Loucy (cell line): ENCODE results near the gene TMED9.

Experiments used
- H2AFZ ChIP-seq: fragments of 200-600 bp; sonication (generic); 2 replicates; pipeline ENCODE4 v1.6.0; 2016; ENCODE audit warnings: antibody characterized with exemption, mild to moderate bottlenecking, low read length, moderate library complexity
- H3F3A ChIP-seq: fragments of 200-600 bp; 2 replicates; pipeline ENCODE4 v1.6.0; 2016; ENCODE audit warnings: antibody characterized with exemption, low read depth, mild to moderate bottlenecking
- H3K27me3 ChIP-seq: fragments of 200-600 bp; sonication (generic); 2 replicates; pipeline ENCODE4 v1.6.1; 2014; ENCODE audit warnings: low read length, mild to moderate bottlenecking; ENCODE audit not compliant: insufficient read depth, poor library complexity, severe bottlenecking
- H3K36me3 ChIP-seq: fragments of 200-600 bp; sonication (generic); 2 replicates; pipeline ENCODE4 v1.6.1; 2016; ENCODE audit warnings: low read length; ENCODE audit not compliant: insufficient read depth
- H3K4me1 ChIP-seq: fragments of 200-600 bp; sonication (generic); 2 replicates; pipeline ENCODE4 v1.5.1; 2014; ENCODE audit warnings: low read length, mild to moderate bottlenecking; ENCODE audit not compliant: insufficient read depth, poor library complexity, severe bottlenecking
- H3K4me2 ChIP-seq: fragments of 200-600 bp; sonication (generic); 2 replicates; pipeline ENCODE4 v1.6.0; 2014; ENCODE audit warnings: antibody characterized with exemption, low read length, low read depth, mild to moderate bottlenecking; ENCODE audit not compliant: poor library complexity, severe bottlenecking
- H3K4me3 ChIP-seq: fragments of 200-600 bp; sonication (generic); 2 replicates; pipeline ENCODE4 v1.5.1; 2014; ENCODE audit warnings: low read length, mild to moderate bottlenecking, mixed read lengths; ENCODE audit not compliant: poor library complexity, severe bottlenecking
- H3K79me2 ChIP-seq: fragments of 200-600 bp; sonication (generic); 2 replicates; pipeline ENCODE4 v1.6.1; 2014; ENCODE audit warnings: low read length; ENCODE audit not compliant: insufficient read depth
- H3K9ac ChIP-seq: fragments of 200-600 bp; sonication (generic); 2 replicates; pipeline ENCODE4 v1.6.0; 2014; ENCODE audit warnings: mild to moderate bottlenecking, low read depth, low read length, moderate library complexity; ENCODE audit not compliant: poor library complexity, severe bottlenecking
- H3K9me2 ChIP-seq: fragments of 200-600 bp; sonication (generic); replicated peaks from 2 replicates; pipeline ENCODE4 v1.6.1; 2016; ENCODE audit warnings: low read depth, low read length, mixed read lengths
- H3K9me3 ChIP-seq: fragments of 200-600 bp; sonication (generic); 2 replicates; pipeline ENCODE4 v1.6.1; 2014; ENCODE audit warnings: mild to moderate bottlenecking, antibody characterized with exemption, low read length, low read depth; ENCODE audit not compliant: insufficient read depth
- H4K20me1 ChIP-seq: fragments of 200-600 bp; sonication (generic); 2 replicates; pipeline ENCODE4 v1.6.0; 2014; ENCODE audit warnings: antibody characterized with exemption, low read length, mild to moderate bottlenecking; ENCODE audit not compliant: insufficient read depth, poor library complexity, severe bottlenecking
- EZH2phosphoT487 ChIP-seq: fragments of 200-600 bp; IDR thresholded peaks from 2 replicates; pipeline ENCODE4 v1.6.1; 2018; ENCODE audit warnings: antibody characterized with exemption, mild to moderate bottlenecking, moderate library complexity, borderline replicate concordance
- TF ChIP-seq, protein P1 (sequence below): fragments of 200-600 bp; sonication (generic); conservative IDR thresholded peaks from 2 replicates; pipeline ENCODE4 v1.5.1; 2014; ENCODE audit warnings: mild to moderate bottlenecking, antibody characterized with exemption, low read length

TMED9 gene

DNA sequence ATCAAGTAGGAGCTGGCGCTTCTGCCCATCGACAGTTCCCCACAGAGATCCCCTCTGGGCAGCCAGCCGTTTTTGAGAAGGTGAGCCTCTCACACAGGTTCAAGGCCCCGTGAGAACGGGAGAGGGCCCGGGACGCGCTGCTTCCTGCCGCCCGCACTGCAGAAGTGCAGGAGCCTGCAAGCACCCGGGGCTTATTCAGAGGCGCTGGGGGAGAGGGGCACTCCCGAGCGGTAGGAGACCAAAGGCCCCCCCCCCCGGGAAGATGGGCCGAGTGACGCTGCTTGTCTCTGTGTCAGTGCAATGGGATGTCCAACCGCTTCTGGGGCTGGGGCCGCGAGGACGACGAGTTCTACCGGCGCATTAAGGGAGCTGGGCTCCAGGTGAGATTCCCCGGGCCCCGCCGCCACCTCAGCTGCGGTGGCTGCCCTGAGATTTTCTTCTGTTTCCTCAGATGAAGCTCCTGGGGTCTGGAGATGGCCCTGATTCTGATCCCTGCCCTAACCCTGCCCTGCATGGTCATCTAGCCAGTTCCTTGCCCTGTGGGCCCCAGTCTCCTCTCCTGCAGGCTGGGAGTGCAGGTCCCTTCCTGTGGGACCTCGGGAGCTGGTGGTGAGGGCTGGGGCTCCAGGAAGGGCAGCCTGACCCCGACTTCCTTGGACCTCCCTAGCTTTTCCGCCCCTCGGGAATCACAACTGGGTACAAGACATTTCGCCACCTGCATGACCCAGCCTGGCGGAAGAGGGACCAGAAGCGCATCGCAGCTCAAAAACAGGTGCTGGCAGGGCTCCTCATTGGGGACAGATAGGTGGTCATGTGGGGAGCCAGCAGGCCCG lies 16.5 kb downstream of the TMED9 start:
- Histone ChIP-seq H3F3A (no peaks in the 10 kb centered on the region), H2AFZ (no peak overlapping the region), H3K27me3 (no peaks in the 10 kb centered on the region), H4K20me1 (no peaks in the 10 kb centered on the region), H3K36me3 (no peaks in the 10 kb centered on the region), H3K9me2 (no peaks in the 10 kb centered on the region), H3K79me2 (no peaks in the 10 kb centered on the region), H3K9ac (no peak overlapping the region), H3K4me1 (no peaks in the 10 kb centered on the region), H3K4me2 (no peak overlapping the region), H3K9me3 (no peaks in the 10 kb centered on the region), H3K4me3 (no peak overlapping the region)
- no peak for TF ChIP-seq EZH2phosphoT487
- TF ChIP-seq, protein P1, sequence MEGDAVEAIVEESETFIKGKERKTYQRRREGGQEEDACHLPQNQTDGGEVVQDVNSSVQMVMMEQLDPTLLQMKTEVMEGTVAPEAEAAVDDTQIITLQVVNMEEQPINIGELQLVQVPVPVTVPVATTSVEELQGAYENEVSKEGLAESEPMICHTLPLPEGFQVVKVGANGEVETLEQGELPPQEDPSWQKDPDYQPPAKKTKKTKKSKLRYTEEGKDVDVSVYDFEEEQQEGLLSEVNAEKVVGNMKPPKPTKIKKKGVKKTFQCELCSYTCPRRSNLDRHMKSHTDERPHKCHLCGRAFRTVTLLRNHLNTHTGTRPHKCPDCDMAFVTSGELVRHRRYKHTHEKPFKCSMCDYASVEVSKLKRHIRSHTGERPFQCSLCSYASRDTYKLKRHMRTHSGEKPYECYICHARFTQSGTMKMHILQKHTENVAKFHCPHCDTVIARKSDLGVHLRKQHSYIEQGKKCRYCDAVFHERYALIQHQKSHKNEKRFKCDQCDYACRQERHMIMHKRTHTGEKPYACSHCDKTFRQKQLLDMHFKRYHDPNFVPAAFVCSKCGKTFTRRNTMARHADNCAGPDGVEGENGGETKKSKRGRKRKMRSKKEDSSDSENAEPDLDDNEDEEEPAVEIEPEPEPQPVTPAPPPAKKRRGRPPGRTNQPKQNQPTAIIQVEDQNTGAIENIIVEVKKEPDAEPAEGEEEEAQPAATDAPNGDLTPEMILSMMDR = no peak

DNA sequence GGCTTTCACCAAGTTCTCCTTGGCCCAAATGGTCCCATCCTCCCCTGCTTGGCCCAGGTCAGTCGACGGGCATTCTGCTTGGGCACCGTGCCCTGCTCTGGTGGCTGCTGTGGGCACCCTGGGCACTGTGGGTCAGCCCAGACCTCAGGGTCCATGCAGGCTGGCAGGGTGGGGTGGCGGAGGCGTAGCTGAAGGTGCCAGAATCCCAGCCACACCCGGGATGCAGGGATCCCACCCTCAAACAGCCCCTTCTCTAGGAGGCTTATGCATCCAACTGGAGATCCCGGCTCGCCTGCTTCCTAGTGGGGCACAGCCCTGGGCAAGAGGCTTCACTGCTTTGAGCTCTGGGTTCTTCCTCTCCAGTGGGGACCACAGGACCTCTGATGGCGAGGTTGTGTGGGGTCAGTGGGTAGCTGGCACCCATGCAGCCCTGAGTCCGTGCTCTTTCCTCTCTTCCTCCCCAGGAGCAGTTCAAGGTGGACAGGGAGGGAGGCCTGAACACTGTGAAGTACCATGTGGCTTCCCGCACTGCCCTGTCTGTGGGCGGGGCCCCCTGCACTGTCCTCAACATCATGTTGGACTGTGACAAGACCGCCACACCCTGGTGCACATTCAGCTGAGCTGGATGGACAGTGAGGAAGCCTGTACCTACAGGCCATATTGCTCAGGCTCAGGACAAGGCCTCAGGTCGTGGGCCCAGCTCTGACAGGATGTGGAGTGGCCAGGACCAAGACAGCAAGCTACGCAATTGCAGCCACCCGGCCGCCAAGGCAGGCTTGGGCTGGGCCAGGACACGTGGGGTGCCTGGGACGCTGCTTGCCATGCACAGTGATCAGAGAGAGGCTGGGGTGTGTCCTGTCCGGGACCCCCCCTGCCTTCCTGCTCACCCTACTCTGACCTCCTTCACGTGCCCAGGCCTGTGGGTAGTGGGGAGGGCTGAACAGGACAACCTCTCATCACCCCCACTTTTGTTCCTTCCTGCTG lies 17.4 kb downstream of the TMED9 start:
- H3K36me3 ChIP-seq = no peaks in the 10 kb centered on the region

DNA sequence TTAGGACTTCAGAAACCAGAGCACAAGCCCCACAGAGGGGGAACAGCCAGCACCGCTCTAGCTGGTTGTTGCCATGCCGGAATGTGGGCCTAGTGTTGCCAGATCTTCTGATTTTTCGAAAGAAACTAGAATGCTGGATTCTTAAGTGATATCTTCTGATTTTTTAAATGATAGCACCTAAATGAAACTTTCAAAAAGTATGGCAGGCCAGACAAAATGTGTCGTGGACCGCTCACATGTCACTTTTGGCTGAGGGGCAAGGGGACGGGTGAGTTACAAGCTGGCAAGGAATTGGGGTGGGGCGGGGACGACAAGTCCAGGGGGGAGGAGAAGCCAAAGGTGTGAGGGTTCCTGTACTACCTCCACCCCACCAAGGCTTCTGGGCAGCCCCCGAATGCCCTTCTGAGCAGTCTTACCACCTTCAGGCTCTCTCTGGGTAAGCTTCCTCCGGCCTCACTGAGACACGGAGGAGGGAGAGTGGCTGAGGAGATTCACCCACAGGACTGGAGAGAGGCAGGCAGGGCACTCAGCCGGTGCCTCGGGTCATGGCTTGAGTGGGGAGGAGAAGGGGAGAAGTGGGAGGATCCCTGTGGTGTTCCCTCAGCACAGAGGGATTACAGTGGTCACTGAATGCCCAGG lies 18.2 kb downstream of the TMED9 start:
- H3K27me3 ChIP-seq = no peaks in the 10 kb centered on the region
- TF ChIP-seq, protein P1 = no peak
- TF ChIP-seq EZH2phosphoT487 = no peak
- H3K4me3 ChIP-seq = no peak overlapping the region
- no peaks in the 10 kb centered on the region for H3K9me2 ChIP-seq
- H3K36me3 ChIP-seq = no peaks in the 10 kb centered on the region
- H3K4me1 ChIP-seq = no peaks in the 10 kb centered on the region
- H3K9ac ChIP-seq = no peak overlapping the region
- H4K20me1 ChIP-seq = no peaks in the 10 kb centered on the region
- no peak overlapping the region for H2AFZ ChIP-seq
- no peaks in the 10 kb centered on the region for H3K79me2 ChIP-seq
- H3K9me3 ChIP-seq = no peaks in the 10 kb centered on the region
- no peak overlapping the region for H3K4me2 ChIP-seq
- H3F3A ChIP-seq = no peaks in the 10 kb centered on the region

More for the DNA sequence above, 17.4 kb downstream of the TMED9 start:
- Histone ChIP-seq H4K20me1 (no peaks in the 10 kb centered on the region), H3K4me2 (no peak overlapping the region), H3K9ac (no peak overlapping the region), H3K79me2 (no peaks in the 10 kb centered on the region), H3K4me1 (no peaks in the 10 kb centered on the region), H3K4me3 (no peak overlapping the region), H3K27me3 (no peaks in the 10 kb centered on the region), H3K9me2 (no peaks in the 10 kb centered on the region), H2AFZ (no peak overlapping the region), H3K9me3 (no peaks in the 10 kb centered on the region), H3F3A (no peaks in the 10 kb centered on the region)
- TF ChIP-seq EZH2phosphoT487 = no peak
- TF ChIP-seq, protein P1 = no peak
